Thoracic aorta (tissue), 2 donors: ENCODE data around the gene GPD2. TPM values are rescaled to one million over a fixed set of nuclear protein-coding genes. Genes with fewer than 3 reads are reported as not detected.

ENCODE experiments used
- ATAC-seq: fragments of 150-250 bp; one replicate; pipeline ENCODE4 v1.8.0; 2017; ENCODE audit warnings: low read depth; ENCODE audit not compliant: insufficient number of reproducible peaks, low FRiP score
- DNase-seq: peaks from one replicate; pipeline ENCODE4 v3.0.0-alpha.2; 2020; ENCODE audit warnings: low spot score
- H3K27ac ChIP-seq, 2 donors: fragments of 200-600 bp; sonication (generic); 1 replicate in 1 of 2; 2 replicates in 1 of 2; pipeline ENCODE4 v1.5.1; 2016; ENCODE audit warnings: mild to moderate bottlenecking in 2 of 2, moderate library complexity in 2 of 2
- H3K27me3 ChIP-seq: fragments of 200-600 bp; sonication (generic); replicated peaks from 2 replicates; pipeline ENCODE4 v1.6.0; 2016; ENCODE audit warnings: mild to moderate bottlenecking; ENCODE audit not compliant: insufficient read depth
- H3K36me3 ChIP-seq: fragments of 200-600 bp; sonication (generic); one replicate; pipeline ENCODE4 v1.5.1; 2016
- H3K4me1 ChIP-seq, 2 donors: fragments of 200-600 bp; sonication (generic); 1 replicate in 1 of 2; 2 replicates in 1 of 2; pipeline versions ENCODE4 v1.5.1 to v1.6.0; 2016; ENCODE audit warnings: low read depth in 2 of 2, mild to moderate bottlenecking in 1 of 2; ENCODE audit not compliant: control insufficient read depth in 1 of 2
- H3K4me3 ChIP-seq: fragments of 200-600 bp; sonication (generic); 2 replicates; pipeline ENCODE4 v1.5.1; 2016; ENCODE audit warnings: mild to moderate bottlenecking
- H3K9me3 ChIP-seq: fragments of 200-600 bp; sonication (generic); 2 replicates; pipeline ENCODE4 v1.5.1; 2016
- CTCF ChIP-seq: fragments of 200-600 bp; sonication (generic); IDR thresholded peaks from one replicate; pipeline ENCODE4 v1.5.1; 2019; ENCODE audit warnings: antibody characterized with exemption
- total RNA-seq, 2 donors: library from RNA; depleted of rRNA; stranded (reverse); fragments of >200 nt; gene quantifications; one replicate each; pipeline versions ENCODE4 v1.1.0 to v1.2.3, GENCODE V29; 2016

GPD2 gene
- total RNA-seq, 2 donors from 2014 or later = 13.7 to 31.7 TPM

GRCh38 chr2:156625360-156626170, 189.4 kb downstream of the GPD2 start:
- peaks cover 6% of the 10 kb centered on the region for H3K9me3 ChIP-seq
- TF ChIP-seq CTCF = no peak
- DNase-seq = no peak
- no peaks in the 10 kb centered on the region for H3K36me3 ChIP-seq
- no peak for ATAC-seq
- H3K27me3 ChIP-seq = no peaks in the 10 kb centered on the region
- no peak overlapping the region for H3K27ac ChIP-seq
- H3K4me1 ChIP-seq = no peaks in the 10 kb centered on the region
- no peak overlapping the region for H3K4me3 ChIP-seq

GRCh38 chr2:156626931-156627330, 190.8 kb downstream of the GPD2 start:
- Histone ChIP-seq H3K4me3 (no peak overlapping the region), H3K27me3 (no peaks in the 10 kb centered on the region), H3K27ac (no peak overlapping the region), H3K4me1 (no peaks in the 10 kb centered on the region), H3K36me3 (no peaks in the 10 kb centered on the region), H3K9me3 (peaks cover 6% of the 10 kb centered on the region)
- TF ChIP-seq CTCF = no peak
- DNase-seq = no peak
- no peak for ATAC-seq

- no peak for TF ChIP-seq CTCF
- H3K36me3 ChIP-seq = no peaks in the 10 kb centered on the region
- no peak for DNase-seq
- no peaks in the 10 kb centered on the region for H3K4me1 ChIP-seq
- H3K9me3 ChIP-seq = no peaks in the 10 kb centered on the region
- H3K27me3 ChIP-seq = no peaks in the 10 kb centered on the region
- ATAC-seq = no peak
- no peak overlapping the region for H3K4me3 ChIP-seq
- H3K27ac ChIP-seq = no peak overlapping the region
Measured at GRCh38 chr2:156630579-156631337, 194.6 kb downstream of the GPD2 start.

GRCh38 chr2:156635646-156636045, 199.5 kb downstream of the GPD2 start:
- Histone ChIP-seq H3K27ac (no peak overlapping the region), H3K4me3 (no peak overlapping the region), H3K36me3 (no peaks in the 10 kb centered on the region), H3K27me3 (no peaks in the 10 kb centered on the region), H3K4me1 (peaks cover 0 to 6% of the 10 kb centered on the region in 2 donors), H3K9me3 (peaks cover 4% of the 10 kb centered on the region)
- DNase-seq (no peak), ATAC-seq (no peak)
- no peak for TF ChIP-seq CTCF

Other genes with a start within 250 kb of the GPD2 start
- gene NR4A2, start 103.7 kb upstream of the GPD2 start, total RNA-seq = 10 to 100 TPM in 1 of 2 donors, 1 to 10 TPM in 1; 4.4 to 11.5 TPM